ENCODE data around the gene CD300LG.

GRCh38 chr17:43855061-43855460 lies 8.1 kb downstream of the CD300LG start:
- no peak for TF ChIP-seq CTCF (IDR thresholded peaks at IDR 0.05)
- no peak for TF ChIP-seq POLR2AphosphoS5 (IDR thresholded peaks at IDR 0.05)
- TF ChIP-seq POLR2A (IDR thresholded peaks at IDR 0.05) = no peak

Measured in prostate gland (tissue), 2 donors.